Activated CD4-positive, alpha-beta T cell treated with anti-CD3 and anti-CD28 coated beads, Interleukin-2, amount 50 U/mL, for 4 hours (primary cell): Measurements from ENCODE around the gene NRN1.
"Not testable (repeated sequence)": the region's sequence is repeated elsewhere in the genome, so short reads cannot be mapped to it uniquely, and the experiment has no call there.

Experiments used
- DNase-seq, 2 experiments: peaks; one replicate each; pipeline ENCODE4 v3.0.0-alpha.2; 2020

NRN1 gene

GRCh38 chr6:5981126-5982026 is 25.3 kb downstream of the NRN1 start:
- DNase-seq, result no peak

- DNase-seq, result no peak
Observed at GRCh38 chr6:5979650-5980420, 26.9 kb downstream of the NRN1 start.

- DNase-seq, result no peak
Observed at GRCh38 chr6:5976811-5977210, 29.9 kb downstream of the NRN1 start.

- DNase-seq, result no peak
Observed at GRCh38 chr6:5968817-5969734, 37.6 kb downstream of the NRN1 start.

DNA sequence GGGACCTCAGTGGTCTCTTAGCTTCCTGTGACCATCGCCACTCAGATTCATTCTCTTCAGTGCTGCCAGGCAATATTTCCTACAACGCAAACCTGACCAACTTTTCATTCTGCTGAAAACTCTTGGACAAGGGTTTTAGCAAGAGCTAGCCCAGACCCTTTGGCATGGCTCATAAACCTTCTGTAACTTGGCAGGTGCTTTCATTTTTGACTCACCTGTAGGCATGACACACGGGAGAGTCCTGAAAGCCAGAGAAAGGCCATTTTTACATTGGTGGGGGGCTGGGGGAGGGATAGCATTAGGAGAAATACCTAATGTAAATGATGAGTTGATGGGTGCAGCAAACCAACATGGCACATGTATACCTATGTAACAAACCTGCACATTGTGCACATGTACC is 38.7 kb downstream of the NRN1 start:
- not testable (repeated sequence) for DNase-seq

DNA sequence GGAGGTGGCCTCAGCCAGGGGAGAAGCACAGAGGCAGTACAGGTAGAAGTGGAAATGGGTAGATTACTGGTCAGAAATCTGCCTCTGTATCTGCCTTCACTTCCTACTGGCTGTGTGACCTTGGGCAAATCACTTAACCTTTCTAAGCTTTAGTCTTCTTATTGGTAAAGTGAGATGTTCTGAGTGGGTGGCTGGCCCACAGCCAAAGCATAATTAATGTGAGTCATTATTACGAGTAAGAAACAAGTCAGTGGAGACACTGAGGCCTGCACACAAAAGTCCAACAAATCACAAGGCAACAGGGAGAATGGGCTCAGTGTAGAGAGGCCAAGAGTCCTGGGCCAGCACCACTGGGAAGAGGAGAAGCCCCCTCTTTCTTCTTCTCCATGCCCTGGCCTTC is 39.1 kb downstream of the NRN1 start:
- no peak for DNase-seq

DNA sequence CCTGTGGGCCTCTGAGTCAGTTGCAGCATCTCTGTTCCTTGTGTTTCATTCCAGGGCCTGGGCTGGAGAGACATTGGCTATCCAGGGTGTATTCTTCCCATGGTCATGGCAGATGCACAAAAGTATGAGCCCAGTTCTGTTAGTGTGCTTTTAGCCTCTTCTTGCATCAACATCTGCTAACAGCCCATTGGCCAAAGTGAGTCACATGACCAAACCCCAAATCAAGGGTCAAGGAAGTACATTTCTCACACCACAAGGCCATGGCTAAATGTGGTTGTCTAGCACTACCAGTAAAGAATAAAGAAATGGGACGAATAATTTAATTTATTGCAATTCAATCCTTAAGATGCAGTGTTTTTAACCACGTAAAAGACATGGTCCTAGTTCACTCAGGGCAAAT is 43.9 kb downstream of the NRN1 start:
- DNase-seq, result no peak

- no peak for DNase-seq
Observed at GRCh38 chr6:5961836-5962235, 44.9 kb downstream of the NRN1 start.

DNA sequence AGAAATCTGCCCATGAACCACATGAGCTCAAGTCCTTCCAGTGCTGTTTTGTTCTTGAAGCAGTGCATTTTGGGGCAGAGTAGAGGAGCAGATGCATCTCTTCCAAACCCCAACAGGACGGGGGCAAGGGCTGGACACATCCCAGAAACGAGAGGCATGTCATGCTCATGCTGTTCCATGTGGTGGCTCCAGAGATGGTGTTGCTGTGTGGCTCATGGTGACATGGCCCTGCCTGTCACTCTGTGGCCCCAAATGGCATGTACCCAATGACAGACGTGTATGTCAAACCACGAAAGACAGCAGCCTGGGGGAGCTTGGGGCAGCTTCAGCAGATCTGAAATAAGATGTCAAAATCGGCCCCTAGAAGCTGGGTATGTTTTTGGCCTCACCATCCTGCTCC is 46.3 kb downstream of the NRN1 start:
- DNase-seq, result no peak

DNA sequence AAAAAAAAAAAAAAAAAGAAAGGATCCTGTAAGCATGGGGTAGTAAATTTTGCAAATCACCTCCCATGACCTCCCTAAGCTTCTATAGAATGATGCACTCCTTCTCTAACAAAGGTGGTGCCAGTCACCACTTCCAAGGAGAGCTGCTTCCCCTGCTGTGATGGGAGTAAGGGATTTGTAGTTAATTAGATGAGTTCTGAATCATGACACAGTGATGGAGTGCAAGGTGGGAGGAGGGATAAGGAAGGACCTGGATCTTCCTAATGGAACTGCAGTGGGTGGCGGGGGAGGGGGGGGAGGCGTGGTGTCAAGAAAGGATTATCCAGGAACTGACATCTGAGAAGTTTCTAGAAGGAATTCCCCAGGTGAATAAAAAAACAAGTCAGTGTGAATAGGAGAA is 47.8 kb downstream of the NRN1 start:
- no peak for DNase-seq

DNA sequence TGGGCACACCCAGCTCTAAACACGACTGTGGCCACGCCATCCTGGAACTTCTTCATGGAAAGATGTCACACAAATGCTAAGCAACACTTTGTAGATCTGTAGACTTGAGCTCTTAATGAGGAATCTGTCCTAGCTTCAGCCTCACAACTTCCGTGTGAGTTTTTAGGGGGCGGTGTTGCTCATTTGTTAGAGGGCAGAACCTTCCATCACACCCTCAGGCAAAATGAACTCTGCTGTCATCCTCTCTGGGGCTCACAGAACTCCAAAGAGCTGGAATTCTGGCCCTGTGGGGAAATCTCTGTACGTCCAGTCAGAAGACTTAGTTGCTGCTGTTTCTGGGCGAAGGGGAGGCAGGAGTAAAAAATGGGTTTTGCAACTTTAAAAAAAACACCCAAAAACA is 49.8 kb downstream of the NRN1 start:
- no peak for DNase-seq

DNA sequence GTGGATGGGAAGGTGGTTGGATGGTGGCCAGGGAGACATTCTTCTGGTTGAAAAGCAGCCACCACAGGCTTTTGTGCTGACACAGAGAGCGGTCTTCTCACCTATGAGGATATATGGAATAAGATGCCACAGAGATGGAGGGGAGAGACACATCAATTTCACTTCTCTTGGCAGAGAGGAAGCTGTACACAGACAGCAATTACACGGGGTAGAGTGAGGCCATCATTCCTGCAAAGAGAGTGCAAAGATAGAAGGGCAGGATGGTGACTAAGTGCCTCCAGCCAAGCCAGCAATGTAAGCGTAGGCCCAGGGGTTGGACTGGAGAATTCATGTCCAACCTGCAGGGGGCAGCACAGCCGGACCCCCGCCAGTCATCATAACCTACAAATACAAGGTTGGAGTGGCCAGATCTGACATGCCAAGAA is 56.4 kb downstream of the NRN1 start:
- DNase-seq, result no peak
